Kidney epithelial cell (primary cell): ENCODE results near the gene IFIT5. TPM values are rescaled to one million over a fixed set of nuclear protein-coding genes. Genes with fewer than 3 reads are reported as not detected.

ENCODE experiments used
- DNase-seq: peaks from one replicate; pipeline ENCODE4 v3.0.0-alpha.2; 2010; ENCODE audit warnings: low read depth
- H3K27me3 ChIP-seq: 2 replicates; pipeline ENCODE4 v1.6.0; 2011; ENCODE audit warnings: low read length; ENCODE audit not compliant: control insufficient read depth, insufficient read depth
- H3K36me3 ChIP-seq: 2 replicates; pipeline ENCODE4 v1.5.1; 2011; ENCODE audit warnings: low read length; ENCODE audit not compliant: control insufficient read depth, insufficient read depth
- H3K4me3 ChIP-seq: 2 replicates; pipeline ENCODE4 v1.5.1; 2011; ENCODE audit warnings: low read depth, mild to moderate bottlenecking, control low read depth, low read length
- CTCF ChIP-seq: IDR thresholded peaks from 2 replicates; pipeline ENCODE4 v1.5.1; 2011; ENCODE audit warnings: mild to moderate bottlenecking, moderate library complexity, low read length, control low read depth, inconsistent platforms; ENCODE audit not compliant: insufficient read depth, poor library complexity, severe bottlenecking
- total RNA-seq: library from RNA; depleted of rRNA; stranded (reverse); fragments of >200 nt; gene quantifications from 2 replicates; pipeline ENCODE4 v1.2.3, GENCODE V29; 2015

The IFIT5 gene
- total RNA-seq, 1 donor from 2014 or later: 28.8 TPM

GRCh38 chr10:89426230-89426868 lies 12.0 kb downstream of the IFIT5 start:
- H3K36me3 ChIP-seq: no peaks in the 10 kb centered on the region
- no peak overlapping the region for H3K4me3 ChIP-seq
- no peak for DNase-seq
- TF ChIP-seq CTCF: peak; percentile 71
- no peaks in the 10 kb centered on the region for H3K27me3 ChIP-seq

- TF ChIP-seq CTCF: no peak
- DNase-seq: peak; percentile 48
- no peak overlapping the region for H3K4me3 ChIP-seq
- H3K27me3 ChIP-seq: no peaks in the 10 kb centered on the region
- no peaks in the 10 kb centered on the region for H3K36me3 ChIP-seq
Measured at GRCh38 chr10:89427629-89428028, 13.3 kb downstream of the IFIT5 start.

GRCh38 chr10:89428877-89429276 lies 14.5 kb downstream of the IFIT5 start:
- Histone ChIP-seq H3K27me3 (no peaks in the 10 kb centered on the region), H3K36me3 (no peaks in the 10 kb centered on the region), H3K4me3 (no peak overlapping the region)
- TF ChIP-seq CTCF: no peak
- no peak for DNase-seq

- Histone ChIP-seq H3K4me3 (no peak overlapping the region), H3K27me3 (no peaks in the 10 kb centered on the region), H3K36me3 (no peaks in the 10 kb centered on the region)
- DNase-seq: peak; percentile 84
- no peak for TF ChIP-seq CTCF
Measured at GRCh38 chr10:89431977-89432376, 17.6 kb downstream of the IFIT5 start.

- H3K27me3 ChIP-seq: no peaks in the 10 kb centered on the region
- no peaks in the 10 kb centered on the region for H3K36me3 ChIP-seq
- no peak for TF ChIP-seq CTCF
- no peak for DNase-seq
- no peak overlapping the region for H3K4me3 ChIP-seq
Measured at GRCh38 chr10:89438525-89438924, 24.2 kb downstream of the IFIT5 start.
